ENCODE measurements around the gene KIAA0825. TPM values are rescaled to one million over a fixed set of nuclear protein-coding genes. Genes with fewer than 3 reads are reported as not detected.

KIAA0825 gene
- total and polyA plus RNA-seq, 12 donors = 0.34 to 11.5 (median 3.1) TPM

- TF ChIP-seq, protein P1, sequence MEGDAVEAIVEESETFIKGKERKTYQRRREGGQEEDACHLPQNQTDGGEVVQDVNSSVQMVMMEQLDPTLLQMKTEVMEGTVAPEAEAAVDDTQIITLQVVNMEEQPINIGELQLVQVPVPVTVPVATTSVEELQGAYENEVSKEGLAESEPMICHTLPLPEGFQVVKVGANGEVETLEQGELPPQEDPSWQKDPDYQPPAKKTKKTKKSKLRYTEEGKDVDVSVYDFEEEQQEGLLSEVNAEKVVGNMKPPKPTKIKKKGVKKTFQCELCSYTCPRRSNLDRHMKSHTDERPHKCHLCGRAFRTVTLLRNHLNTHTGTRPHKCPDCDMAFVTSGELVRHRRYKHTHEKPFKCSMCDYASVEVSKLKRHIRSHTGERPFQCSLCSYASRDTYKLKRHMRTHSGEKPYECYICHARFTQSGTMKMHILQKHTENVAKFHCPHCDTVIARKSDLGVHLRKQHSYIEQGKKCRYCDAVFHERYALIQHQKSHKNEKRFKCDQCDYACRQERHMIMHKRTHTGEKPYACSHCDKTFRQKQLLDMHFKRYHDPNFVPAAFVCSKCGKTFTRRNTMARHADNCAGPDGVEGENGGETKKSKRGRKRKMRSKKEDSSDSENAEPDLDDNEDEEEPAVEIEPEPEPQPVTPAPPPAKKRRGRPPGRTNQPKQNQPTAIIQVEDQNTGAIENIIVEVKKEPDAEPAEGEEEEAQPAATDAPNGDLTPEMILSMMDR (IDR thresholded peaks at IDR 0.05) = no peak
- TF ChIP-seq POLR2A (IDR thresholded peaks at IDR 0.05) = no peak
- intact Hi-C loops (cut with DNase I) = no loop called here
- H3K4me1 ChIP-seq (replicated peaks in 1 of 2) = peaks cover 0 to 7% of the 10 kb centered on the region in 2 donors
- H3K27ac ChIP-seq = no peak overlapping the region
- no peaks in the 10 kb centered on the region for H3K36me3 ChIP-seq (replicated peaks in 1 of 2)
- WGBS, 4 donors = 66 to 87% (median 78%) methylated on average over 2 of the region's 2 CpGs
- no peak overlapping the region for H3K4me3 ChIP-seq
- H3K27me3 ChIP-seq = no peaks in the 10 kb centered on the region
- DNase-seq = no peak
- no peaks in the 10 kb centered on the region for H3K9me3 ChIP-seq (replicated peaks in 1 of 3)
Observed at GRCh38 chr5:94623877-94624276, 5.5 kb upstream of the KIAA0825 start.

DNA sequence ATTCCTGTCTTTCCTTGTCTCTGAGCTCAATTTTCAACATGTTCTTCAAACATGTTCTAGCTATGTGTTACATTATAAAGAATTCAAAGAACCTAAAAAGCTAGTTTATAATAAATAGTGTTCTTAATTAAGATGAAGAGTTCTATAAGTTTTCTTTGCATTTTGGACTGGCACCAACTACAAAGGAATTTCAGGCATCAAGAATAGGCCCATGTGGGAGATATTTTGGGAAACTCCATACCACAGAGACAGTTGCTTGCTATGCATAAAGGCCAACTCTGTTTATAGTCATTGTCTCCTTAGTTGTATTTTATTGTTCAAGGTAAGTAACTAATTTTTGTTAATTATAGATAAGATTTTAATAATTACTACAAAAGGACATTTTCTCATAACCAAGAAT, 4.6 kb upstream of the KIAA0825 start:
- Histone ChIP-seq H3K4me3 (no peak overlapping the region), H3K36me3 (replicated peaks in 1 of 2) (no peaks in the 10 kb centered on the region), H3K4me1 (replicated peaks in 1 of 2) (peaks cover 0 to 7% of the 10 kb centered on the region in 2 donors), H3K9me3 (replicated peaks in 1 of 3) (no peaks in the 10 kb centered on the region), H3K27me3 (no peaks in the 10 kb centered on the region), H3K27ac (no peak overlapping the region)
- intact Hi-C loops (cut with DNase I) = no loop called here
- no peak for DNase-seq
- TF ChIP-seq, protein P1 (IDR thresholded peaks at IDR 0.05) = no peak
- no peak for TF ChIP-seq POLR2A (IDR thresholded peaks at IDR 0.05)

- H3K36me3 ChIP-seq (replicated peaks in 1 of 2) = no peaks in the 10 kb centered on the region
- no peak overlapping the region for H3K4me3 ChIP-seq
- H3K27ac ChIP-seq = no peak overlapping the region
- H3K27me3 ChIP-seq = no peaks in the 10 kb centered on the region
- no peak for DNase-seq
- H3K4me1 ChIP-seq (replicated peaks in 1 of 2) = peaks cover 8 to 15% of the 10 kb centered on the region in 2 donors
- intact Hi-C loops (cut with DNase I) = no loop called here
- no peaks in the 10 kb centered on the region for H3K9me3 ChIP-seq (replicated peaks in 1 of 3)
- WGBS, 4 donors = 70 to 76% (median 73%) methylated on average over 5 of the region's 5 CpGs
- TF ChIP-seq POLR2A (IDR thresholded peaks at IDR 0.05) = no peak
- TF ChIP-seq, protein P1 (IDR thresholded peaks at IDR 0.05) = no peak
Observed at GRCh38 chr5:94621763-94622162, 3.4 kb upstream of the KIAA0825 start.

GRCh38 chr5:94620256-94620655, 1.9 kb upstream of the KIAA0825 start:
- H3K36me3 ChIP-seq (replicated peaks in 1 of 2) = no peaks in the 10 kb centered on the region
- H3K27ac ChIP-seq = no peak overlapping the region
- no peaks in the 10 kb centered on the region for H3K27me3 ChIP-seq
- H3K9me3 ChIP-seq (replicated peaks in 1 of 3) = no peaks in the 10 kb centered on the region
- TF ChIP-seq, protein P1 (IDR thresholded peaks at IDR 0.05) = no peak
- no peak for TF ChIP-seq POLR2A (IDR thresholded peaks at IDR 0.05)
- intact Hi-C loops (cut with DNase I) = no loop called here
- no peak overlapping the region for H3K4me3 ChIP-seq
- peaks cover 8 to 18% of the 10 kb centered on the region in 2 donors for H3K4me1 ChIP-seq (replicated peaks in 1 of 2)
- no peak for DNase-seq
- WGBS, 4 donors = 88 to 91% (median 90%) methylated on average over 5 of the region's 5 CpGs

Data from adrenal gland (tissue), 12 donors.